Calu3 (cell line): ENCODE data around the gene PDE4A. TPM values are rescaled to one million over a fixed set of nuclear protein-coding genes. Genes with fewer than 3 reads are reported as not detected.
A peak's percentile ranks its signal among the peaks of the same experiment; 100 is the strongest.

Experiments used
- BruUV-seq: library from RNA; stranded (reverse); fragments of 400-500 nt; replicated peaks from 2 replicates; lab custom pipeline; 2021; lab: Mats Ljungman, UMichigan
- CTCF ChIA-PET: fragments of 300-600 bp; sonication (Branson Sonifier 250); formaldehyde crosslinking; loops from one replicate; lab custom pipeline; 2022; ENCODE audit warnings: antibody characterized with exemption; lab: Charles Lee
- DNase-seq: peaks from one replicate; pipeline ENCODE4 v3.0.0; 2022
- H3K27ac Mint-ChIP-seq: one replicate; pipeline ENCODE4 v1.8.0; 2022; ENCODE audit warnings: mixed read lengths; ENCODE audit not compliant: unreplicated experiment
- H3K27me3 Mint-ChIP-seq: one replicate; pipeline ENCODE4 v1.8.0; 2022; ENCODE audit warnings: mixed read lengths; ENCODE audit not compliant: unreplicated experiment
- H3K36me3 Mint-ChIP-seq: one replicate; pipeline ENCODE4 v1.8.0; 2022; ENCODE audit warnings: mild to moderate bottlenecking, moderate library complexity, mixed read lengths; ENCODE audit not compliant: insufficient read depth, unreplicated experiment
- H3K4me1 Mint-ChIP-seq: one replicate; pipeline ENCODE4 v1.8.0; 2022; ENCODE audit warnings: mild to moderate bottlenecking, low read depth, mixed read lengths; ENCODE audit not compliant: unreplicated experiment
- H3K4me3 Mint-ChIP-seq: one replicate; pipeline ENCODE4 v1.8.0; 2022; ENCODE audit warnings: mild to moderate bottlenecking, low read depth, moderate library complexity, mixed read lengths; ENCODE audit not compliant: unreplicated experiment
- H3K9me3 Mint-ChIP-seq: one replicate; pipeline ENCODE4 v1.8.0; 2022; ENCODE audit warnings: low read depth, mixed read lengths; ENCODE audit not compliant: unreplicated experiment
- intact Hi-C: fragments of 100-400 bp; cut with micrococcal nuclease; formaldehyde crosslinking; loops from one replicate; pipeline ENCODE4 v1.10.0; 2022; ENCODE audit not compliant: unreplicated experiment
- total RNA-seq: library from RNA; stranded (reverse); gene quantifications from 2 replicates; pipeline ENCODE4 v1.2.3, GENCODE V29; 2022
- TF ChIP-seq, protein P1 (sequence below): fragments of 200-600 bp; IDR thresholded peaks from one replicate; pipeline ENCODE4 v1.8.0; 2022; ENCODE audit warnings: antibody characterized with exemption; ENCODE audit not compliant: unreplicated experiment

Gene PDE4A
- total RNA-seq, 1 experiment from 2014 or later, result 2.8 TPM

DNA sequence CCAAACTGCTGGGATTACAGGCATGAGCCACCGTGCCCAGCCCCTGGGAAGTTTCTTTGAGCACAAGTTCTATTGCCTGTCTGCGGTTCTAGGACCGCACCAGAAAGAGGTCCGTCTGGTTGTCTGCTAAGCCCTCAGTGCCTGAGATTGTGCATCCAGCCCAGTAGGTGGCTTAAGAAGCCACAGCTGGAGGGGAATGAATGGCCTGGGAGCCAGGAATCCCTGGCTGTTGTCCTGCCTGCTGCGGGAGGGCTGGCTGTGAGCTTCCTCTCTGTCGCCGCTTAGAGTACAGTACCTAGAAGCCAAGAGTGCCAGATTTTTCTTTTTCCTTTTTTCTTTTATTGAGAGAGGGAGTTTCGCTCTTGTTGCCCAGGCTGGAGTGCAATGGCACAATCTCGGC is 35.8 kb upstream of the PDE4A start:
- intact Hi-C loops, result loop anchor here (10.0 kb wide), 1 partner anchor 450 kb away; the partner anchor contains the start of gene OLFM2
- H3K4me1 Mint-ChIP-seq, result peaks cover 12% of the 10 kb centered on the region
- H3K36me3 Mint-ChIP-seq, result peaks cover 21% of the 10 kb centered on the region
- TF ChIP-seq, protein P1, sequence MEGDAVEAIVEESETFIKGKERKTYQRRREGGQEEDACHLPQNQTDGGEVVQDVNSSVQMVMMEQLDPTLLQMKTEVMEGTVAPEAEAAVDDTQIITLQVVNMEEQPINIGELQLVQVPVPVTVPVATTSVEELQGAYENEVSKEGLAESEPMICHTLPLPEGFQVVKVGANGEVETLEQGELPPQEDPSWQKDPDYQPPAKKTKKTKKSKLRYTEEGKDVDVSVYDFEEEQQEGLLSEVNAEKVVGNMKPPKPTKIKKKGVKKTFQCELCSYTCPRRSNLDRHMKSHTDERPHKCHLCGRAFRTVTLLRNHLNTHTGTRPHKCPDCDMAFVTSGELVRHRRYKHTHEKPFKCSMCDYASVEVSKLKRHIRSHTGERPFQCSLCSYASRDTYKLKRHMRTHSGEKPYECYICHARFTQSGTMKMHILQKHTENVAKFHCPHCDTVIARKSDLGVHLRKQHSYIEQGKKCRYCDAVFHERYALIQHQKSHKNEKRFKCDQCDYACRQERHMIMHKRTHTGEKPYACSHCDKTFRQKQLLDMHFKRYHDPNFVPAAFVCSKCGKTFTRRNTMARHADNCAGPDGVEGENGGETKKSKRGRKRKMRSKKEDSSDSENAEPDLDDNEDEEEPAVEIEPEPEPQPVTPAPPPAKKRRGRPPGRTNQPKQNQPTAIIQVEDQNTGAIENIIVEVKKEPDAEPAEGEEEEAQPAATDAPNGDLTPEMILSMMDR, result no peak
- no peak overlapping the region for H3K27ac Mint-ChIP-seq
- no peak for DNase-seq
- no peak overlapping the region for H3K4me3 Mint-ChIP-seq
- no peaks in the 10 kb centered on the region for H3K9me3 Mint-ChIP-seq
- no peaks in the 10 kb centered on the region for H3K27me3 Mint-ChIP-seq
- CTCF ChIA-PET, result no interaction called here
- BruUV-seq, result no TSS peak

DNA sequence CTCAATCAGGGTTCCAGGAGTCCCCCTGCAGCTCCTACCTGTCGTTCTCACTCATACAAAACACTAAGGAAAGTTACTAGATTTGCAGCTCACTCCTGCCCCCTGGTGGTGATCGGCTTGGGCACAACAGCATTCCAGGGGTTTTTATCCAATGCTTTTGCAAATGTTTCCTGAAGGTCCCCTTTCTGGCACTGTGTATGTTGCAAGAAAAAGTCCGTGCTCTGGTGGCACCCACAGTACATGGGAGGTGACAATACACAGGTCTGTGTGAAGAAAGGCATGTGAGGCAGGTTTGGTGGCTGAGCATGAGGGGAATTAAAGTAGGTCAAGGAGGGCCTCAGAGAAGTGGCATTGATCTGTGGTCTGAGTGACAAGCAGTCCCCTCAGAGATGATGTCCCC is 31.4 kb upstream of the PDE4A start:
- H3K9me3 Mint-ChIP-seq, result no peaks in the 10 kb centered on the region
- peak overlapping the region; percentile 66 for H3K27ac Mint-ChIP-seq
- no peaks in the 10 kb centered on the region for H3K4me1 Mint-ChIP-seq
- BruUV-seq, result TSS peak; percentile 42
- H3K36me3 Mint-ChIP-seq, result peaks cover 19% of the 10 kb centered on the region
- CTCF ChIA-PET, result interaction anchor here (0.6 to 2.6 kb wide), 13 partner anchors 9 to 458 kb away, joined by 3 to 52 read pairs (median 3); partner anchors contain the start of genes ICAM1, ICAM5, MRPL4 and RAVER1
- intact Hi-C loops, result loop anchor here (1.0 to 10.0 kb wide), 3 partner anchors 120 to 454 kb away; partner anchors contain the start of gene OLFM2
- no peak overlapping the region for H3K4me3 Mint-ChIP-seq
- no peaks in the 10 kb centered on the region for H3K27me3 Mint-ChIP-seq
- TF ChIP-seq, protein P1, result peak; percentile 82
- DNase-seq, result peak; percentile 86

DNA sequence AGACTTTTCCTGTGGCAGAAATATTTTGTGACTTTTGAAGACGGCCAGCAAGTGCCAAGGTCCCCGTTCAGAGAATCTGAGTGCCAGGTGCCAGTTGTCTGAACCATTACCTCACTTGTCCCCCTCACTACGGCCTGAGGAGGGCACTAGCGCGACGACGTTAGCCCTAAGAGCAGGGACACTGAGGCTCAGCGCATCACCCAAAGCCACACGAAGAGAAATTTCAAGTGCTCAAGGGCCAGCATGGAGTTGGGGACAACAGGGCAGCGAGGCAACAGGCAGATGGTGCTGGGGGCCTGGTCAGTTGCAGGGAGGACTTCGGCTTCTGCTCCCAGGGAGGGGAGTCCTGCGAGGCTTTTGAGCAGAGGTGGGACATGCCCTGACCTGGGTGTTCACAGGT is 30.5 kb upstream of the PDE4A start:
- H3K4me1 Mint-ChIP-seq, result no peaks in the 10 kb centered on the region
- no peak overlapping the region for H3K27ac Mint-ChIP-seq
- DNase-seq, result no peak

DNA sequence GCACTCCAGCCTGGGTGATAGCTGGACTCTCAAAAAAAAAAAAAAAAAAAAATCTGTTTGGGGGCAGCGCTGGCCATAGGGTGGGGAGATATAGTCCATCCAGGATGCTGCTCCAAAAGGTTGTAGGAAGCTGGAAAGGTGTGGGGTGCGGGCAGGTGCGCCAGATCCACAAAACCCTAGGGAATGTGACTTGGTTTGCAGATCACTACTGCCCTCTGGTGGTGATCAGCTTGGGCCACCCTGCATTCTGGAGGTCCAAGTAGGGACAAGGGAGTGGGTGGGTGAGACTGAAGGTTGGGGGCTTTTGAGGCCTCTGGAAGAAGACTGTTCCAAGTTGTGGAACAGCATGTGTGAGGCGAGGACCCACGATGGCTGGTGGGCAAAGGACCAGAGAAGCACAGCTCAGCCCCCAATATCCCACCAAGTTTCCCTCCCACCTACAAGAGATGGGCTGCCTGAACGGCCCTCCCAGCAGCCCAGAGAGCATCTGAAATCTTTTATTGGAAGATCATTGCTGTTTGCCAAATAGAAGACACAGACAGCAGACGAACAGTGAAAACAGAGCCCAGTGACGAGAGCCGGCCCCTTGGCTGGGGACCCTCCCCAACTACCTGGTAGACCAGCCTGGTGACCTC is 29.6 kb upstream of the PDE4A start:
- Mint-ChIP-seq H3K27ac (no peak overlapping the region), H3K4me1 (no peaks in the 10 kb centered on the region)

More for the DNA sequence above, 30.5 kb upstream of the PDE4A start:
- TF ChIP-seq, protein P1, result no peak
- no TSS peak for BruUV-seq
- H3K36me3 Mint-ChIP-seq, result peaks cover 23% of the 10 kb centered on the region
- intact Hi-C loops, result loop anchor here (2.0 to 10.0 kb wide), 2 partner anchors 129 to 455 kb away; partner anchors contain the start of gene OLFM2
- H3K4me3 Mint-ChIP-seq, result no peak overlapping the region
- H3K27me3 Mint-ChIP-seq, result no peaks in the 10 kb centered on the region
- H3K9me3 Mint-ChIP-seq, result no peaks in the 10 kb centered on the region
- CTCF ChIA-PET, result interaction anchor here (1.2 to 2.6 kb wide), 3 partner anchors 119 to 131 kb away, joined by 4 to 52 read pairs (median 12); partner anchors contain the start of gene ICAM1

More for the DNA sequence above, 29.6 kb upstream of the PDE4A start:
- TF ChIP-seq, protein P1, result peak; percentile 74
- Mint-ChIP-seq H3K9me3 (no peaks in the 10 kb centered on the region), H3K27me3 (no peaks in the 10 kb centered on the region), H3K36me3 (peaks cover 24% of the 10 kb centered on the region), H3K4me3 (no peak overlapping the region)
- CTCF ChIA-PET, result interaction anchor here (1.0 to 1.8 kb wide), 4 partner anchors 120 to 132 kb away, joined by 3 to 12 read pairs (median 8); partner anchors contain the start of gene ICAM1
- intact Hi-C loops, result no loop called here
- peak; percentile 74 for DNase-seq
- BruUV-seq, result no TSS peak
